Lower leg skin (tissue), 4 donors: ENCODE measurements around the gene MC2R. TPM values are rescaled to one million over a fixed set of nuclear protein-coding genes. Genes with fewer than 3 reads are reported as not detected.

ENCODE experiments used
- DNase-seq, 2 donors: peaks; one replicate each; pipeline ENCODE4 v3.0.0-alpha.2; 2019; ENCODE audit warnings: low spot score in 2 of 2
- H3K4me3 ChIP-seq: fragments of 200-600 bp; sonication (generic); 2 replicates; pipeline ENCODE4 v1.5.1; 2017; ENCODE audit warnings: mild to moderate bottlenecking, low read depth; ENCODE audit not compliant: poor library complexity, severe bottlenecking
- POLR2A ChIP-seq, 2 donors: fragments of 450-650 bp; IDR thresholded peaks; one replicate each; pipeline ENCODE4 v1.6.1; 2016 to 2017; ENCODE audit warnings: antibody characterized with exemption in 2 of 2, mild to moderate bottlenecking in 1 of 2, moderate library complexity in 1 of 2
- WGBS, 2 donors: methylation state at CpG; one replicate each; pipeline ENCODE4 v1.1.5; 2018; 5-methylcytosine and 5-hydroxymethylcytosine counted together
- intact Hi-C: fragments of 100-400 bp; cut with DNase I; formaldehyde crosslinking; loops from one replicate; pipeline ENCODE4 v1.15.0; 2023; ENCODE audit warnings: low total_unique reads
- total RNA-seq, 4 donors: library from RNA; depleted of rRNA; stranded (reverse); fragments of >200 nt; gene quantifications; one replicate each; pipeline ENCODE4 v1.1.0, GENCODE V29; 2016
- TF ChIP-seq, protein P1 (sequence below), 3 donors: fragments of 450-650 bp; IDR thresholded peaks; one replicate each; pipeline ENCODE4 v1.5.1; 2016; ENCODE audit warnings: antibody characterized with exemption in 3 of 3, mild to moderate bottlenecking in 3 of 3, moderate library complexity in 2 of 3

Gene MC2R
- total RNA-seq, 4 donors from 2014 or later, result not detected

DNA sequence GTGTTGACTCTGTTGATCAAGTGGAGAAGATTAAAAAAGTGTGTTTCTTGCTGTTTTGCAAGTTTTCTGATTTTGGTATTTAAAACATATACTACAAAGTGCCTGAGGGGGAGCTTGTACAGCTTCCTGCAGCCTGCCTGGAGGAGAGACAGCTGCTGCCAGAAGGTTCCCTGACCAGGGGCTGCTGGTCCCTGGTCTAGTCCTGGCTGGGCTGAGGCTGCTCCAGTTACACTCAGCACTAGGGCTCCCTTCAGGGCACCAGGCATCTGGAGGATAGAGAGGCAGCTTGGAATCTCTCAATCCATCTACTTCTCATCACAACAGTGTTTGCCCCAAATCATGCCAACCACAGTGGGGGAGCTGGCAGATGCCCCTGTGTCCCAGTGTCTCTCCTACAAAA lies 4.8 kb downstream of the MC2R start:
- DNase-seq, result peak in 1 of 2 donors; percentile 65
- H3K4me3 ChIP-seq, result no peak overlapping the region
- intact Hi-C loops, result no loop called here
- no peak for TF ChIP-seq POLR2A (IDR thresholded peaks at IDR 0.05)
- TF ChIP-seq, protein P1, sequence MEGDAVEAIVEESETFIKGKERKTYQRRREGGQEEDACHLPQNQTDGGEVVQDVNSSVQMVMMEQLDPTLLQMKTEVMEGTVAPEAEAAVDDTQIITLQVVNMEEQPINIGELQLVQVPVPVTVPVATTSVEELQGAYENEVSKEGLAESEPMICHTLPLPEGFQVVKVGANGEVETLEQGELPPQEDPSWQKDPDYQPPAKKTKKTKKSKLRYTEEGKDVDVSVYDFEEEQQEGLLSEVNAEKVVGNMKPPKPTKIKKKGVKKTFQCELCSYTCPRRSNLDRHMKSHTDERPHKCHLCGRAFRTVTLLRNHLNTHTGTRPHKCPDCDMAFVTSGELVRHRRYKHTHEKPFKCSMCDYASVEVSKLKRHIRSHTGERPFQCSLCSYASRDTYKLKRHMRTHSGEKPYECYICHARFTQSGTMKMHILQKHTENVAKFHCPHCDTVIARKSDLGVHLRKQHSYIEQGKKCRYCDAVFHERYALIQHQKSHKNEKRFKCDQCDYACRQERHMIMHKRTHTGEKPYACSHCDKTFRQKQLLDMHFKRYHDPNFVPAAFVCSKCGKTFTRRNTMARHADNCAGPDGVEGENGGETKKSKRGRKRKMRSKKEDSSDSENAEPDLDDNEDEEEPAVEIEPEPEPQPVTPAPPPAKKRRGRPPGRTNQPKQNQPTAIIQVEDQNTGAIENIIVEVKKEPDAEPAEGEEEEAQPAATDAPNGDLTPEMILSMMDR (IDR thresholded peaks at IDR 0.05), result no peak

DNA sequence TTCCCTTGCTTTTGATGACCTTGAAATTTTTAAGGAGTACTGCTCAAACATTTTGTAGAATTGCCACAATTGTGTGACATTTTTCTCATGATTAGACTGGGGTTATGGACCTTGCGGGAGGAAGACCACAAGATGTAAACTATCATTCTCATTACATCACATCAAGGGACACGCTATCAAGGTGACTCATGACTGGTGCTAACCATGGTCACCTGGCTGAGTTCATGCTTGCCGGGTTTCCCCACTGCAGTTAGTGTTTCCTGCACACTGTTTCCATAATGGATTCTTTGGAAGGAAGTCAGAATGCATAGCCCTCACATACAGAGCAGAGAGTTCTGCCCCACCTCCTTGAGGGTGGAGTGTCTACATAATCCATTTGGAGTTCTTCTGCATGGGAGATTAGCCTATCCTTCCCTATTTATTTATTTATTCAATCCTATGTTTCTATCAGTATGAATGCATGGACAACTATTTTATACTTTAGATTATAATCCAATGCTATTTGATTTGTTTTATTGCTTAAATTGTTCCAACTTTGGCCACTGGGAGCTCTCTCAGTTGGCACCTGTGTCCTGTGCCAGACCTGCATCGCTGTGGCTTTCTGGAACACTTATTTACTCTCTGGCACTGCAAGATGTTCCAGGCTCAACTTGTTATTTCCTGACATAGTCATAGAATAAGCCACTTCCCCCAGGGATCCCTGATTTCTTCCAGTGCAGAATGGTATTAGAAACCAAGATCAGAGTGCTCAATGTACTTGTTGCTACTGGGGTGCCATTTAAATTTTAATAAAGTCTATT lies 6.0 kb downstream of the MC2R start:
- no peak for DNase-seq
- WGBS, 2 donors, result 77 to 79% methylated on average over 4 of the region's 4 CpGs
- TF ChIP-seq, protein P1 (IDR thresholded peaks at IDR 0.05), result no peak
- TF ChIP-seq POLR2A (IDR thresholded peaks at IDR 0.05), result no peak
- intact Hi-C loops, result no loop called here
- H3K4me3 ChIP-seq, result no peak overlapping the region

DNA sequence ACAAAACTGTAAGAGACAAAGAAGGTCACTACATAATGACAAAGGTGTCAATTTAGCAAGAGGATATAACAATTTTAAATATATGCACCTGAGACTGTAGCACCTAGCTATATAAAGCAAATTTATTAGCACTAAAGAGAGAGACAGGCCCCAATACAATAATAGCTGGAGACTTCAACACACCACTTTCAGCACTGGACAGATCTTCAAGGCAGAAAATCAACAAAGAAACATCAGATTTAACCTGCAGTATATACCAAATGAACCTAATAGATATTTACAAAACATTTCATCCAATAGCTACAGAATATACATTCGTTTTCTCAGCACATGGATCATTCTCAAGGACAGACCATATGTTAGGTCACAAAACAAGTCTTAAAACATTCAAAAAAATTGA lies 14.7 kb downstream of the MC2R start:
- WGBS, 2 donors, result 47 to 51% methylated on average over 1 of the region's 1 CpG
- intact Hi-C loops, result no loop called here
- no peak overlapping the region for H3K4me3 ChIP-seq
- no peak for DNase-seq
- TF ChIP-seq, protein P1 (IDR thresholded peaks at IDR 0.05), result no peak
- TF ChIP-seq POLR2A (IDR thresholded peaks at IDR 0.05), result no peak

DNA sequence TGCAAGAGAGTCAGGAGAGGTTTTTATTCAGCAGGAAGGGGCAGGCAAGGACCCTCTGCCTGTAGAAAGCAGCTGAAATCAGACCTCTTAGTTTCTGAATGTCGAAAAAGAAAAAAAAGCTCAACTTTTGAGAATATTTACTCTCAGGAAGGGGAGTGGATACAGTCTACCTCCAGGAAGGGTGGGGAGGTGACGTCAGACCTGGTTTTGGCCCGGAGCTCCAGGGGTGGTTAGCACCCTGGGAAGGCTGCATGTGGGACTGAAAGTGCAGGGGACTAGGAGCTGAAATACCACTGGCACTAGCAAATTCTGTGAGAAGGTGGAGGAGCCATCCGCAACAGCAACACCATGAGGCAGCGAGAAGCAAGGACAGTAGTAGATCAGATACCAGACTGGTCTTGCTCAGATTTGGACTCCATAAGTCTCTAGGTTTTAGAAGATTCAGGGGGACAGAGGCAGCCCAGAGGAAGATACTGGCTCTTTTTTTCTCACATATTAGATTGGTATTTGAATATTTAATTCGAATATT lies 19.8 kb downstream of the MC2R start:
- WGBS, 2 donors, result 67 to 70% methylated on average over 6 of the region's 6 CpGs
- intact Hi-C loops, result no loop called here
- TF ChIP-seq, protein P1 (IDR thresholded peaks at IDR 0.05), result no peak
- TF ChIP-seq POLR2A (IDR thresholded peaks at IDR 0.05), result no peak

DNA sequence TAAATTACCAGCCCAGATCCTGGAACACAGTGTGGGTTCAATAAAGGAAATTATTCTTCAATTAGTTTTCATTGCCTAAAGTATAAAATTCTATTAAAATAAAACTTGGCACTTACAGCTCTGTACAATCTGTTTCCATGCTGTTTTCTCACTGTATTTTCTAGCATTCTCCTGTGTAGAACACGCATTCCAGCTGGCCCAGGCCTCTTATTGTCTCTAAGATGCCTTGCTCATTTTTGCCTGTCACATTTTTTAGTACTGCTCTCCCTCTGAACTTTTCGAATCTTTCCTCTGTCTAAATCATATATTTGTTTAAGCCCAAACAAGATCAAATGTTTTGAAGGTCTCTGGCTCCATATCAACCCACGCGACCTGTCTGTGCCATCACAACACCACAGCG lies 20.8 kb downstream of the MC2R start:
- no peak for DNase-seq
- H3K4me3 ChIP-seq, result no peak overlapping the region
- no peak for TF ChIP-seq POLR2A (IDR thresholded peaks at IDR 0.05)
- TF ChIP-seq, protein P1 (IDR thresholded peaks at IDR 0.05), result no peak
- intact Hi-C loops, result no loop called here
- WGBS, 2 donors, result 76 to 80% methylated on average over 5 of the region's 5 CpGs

More for the DNA sequence above, 19.8 kb downstream of the MC2R start:
- DNase-seq, result peak in 1 of 2 donors; percentile 63
- H3K4me3 ChIP-seq, result no peak overlapping the region
